Body of pancreas (tissue), 4 donors: ENCODE results near the gene AKR1C1. TPM values are rescaled to one million over a fixed set of nuclear protein-coding genes. Genes with fewer than 3 reads are reported as not detected.
A peak's percentile ranks its signal among the peaks of the same experiment; 100 is the strongest.
"Not testable (repeated sequence)": the region's sequence is repeated elsewhere in the genome, so short reads cannot be mapped to it uniquely, and the experiment has no call there.

Experiments
- ATAC-seq: fragments of 150-250 bp; one replicate; pipeline ENCODE4 v1.9.1; 2016
- DNase-seq, 4 donors: peaks; one replicate each; pipeline ENCODE4 v3.0.0-alpha.2; 2019
- H3K27ac ChIP-seq, 4 donors: fragments of 200-600 bp; sonication (generic); 1 replicate in 3 of 4; 2 replicates in 1 of 4; pipeline versions ENCODE4 v1.5.1 to v1.6.1; 2016 to 2019; ENCODE audit warnings: mild to moderate bottlenecking in 1 of 4, mixed read lengths in 1 of 4, moderate library complexity in 1 of 4
- H3K27me3 ChIP-seq, 2 donors: fragments of 200-600 bp; sonication (generic); one replicate each; pipeline ENCODE4 v1.6.0; 2016; ENCODE audit warnings: mild to moderate bottlenecking in 1 of 2
- H3K36me3 ChIP-seq, 2 donors: fragments of 200-600 bp; sonication (generic); replicated peaks in 1 of 2; 2 replicates each; pipeline ENCODE4 v1.5.1; 2016; ENCODE audit warnings: low read depth in 2 of 2; ENCODE audit not compliant: insufficient read depth in 1 of 2
- H3K4me1 ChIP-seq: fragments of 200-600 bp; sonication (generic); one replicate; pipeline ENCODE4 v1.6.0; 2016
- H3K4me3 ChIP-seq, 2 donors: fragments of 200-600 bp; sonication (generic); 1 replicate in 1 of 2; 2 replicates in 1 of 2; pipeline ENCODE4 v1.5.1; 2016 to 2019
- H3K9me3 ChIP-seq, 3 donors: fragments of 200-600 bp; sonication (generic); 1 replicate in 2 of 3; 2 replicates in 1 of 3; pipeline ENCODE4 v1.5.1; 2016
- POLR2A ChIP-seq, 3 donors: fragments of 450-650 bp; IDR thresholded peaks; one replicate each; pipeline ENCODE4 v1.6.1; 2016; ENCODE audit warnings: antibody characterized with exemption in 3 of 3, mild to moderate bottlenecking in 2 of 3
- WGBS, 2 donors: methylation state at CpG; one replicate each; pipeline ENCODE4 v1.1.5; 2017; 5-methylcytosine and 5-hydroxymethylcytosine counted together
- intact Hi-C: fragments of 100-400 bp; cut with DNase I; formaldehyde crosslinking; loops from one replicate; pipeline ENCODE4 v1.15.1; 2023
- total RNA-seq, 2 donors: library from RNA; depleted of rRNA; stranded (reverse); fragments of >200 nt; gene quantifications; one replicate each; pipeline ENCODE4 v1.1.0, GENCODE V29; 2016
- TF ChIP-seq, protein P1 (sequence below), 7 experiments: fragments of 450-650 bp in 4 of 7; fragments of 200-600 bp in 3 of 7; sonication (generic) in 3 of 7; IDR thresholded peaks; one replicate each; pipeline ENCODE4 v1.5.1; 2016 to 2019; ENCODE audit warnings: antibody characterized with exemption in 7 of 7

The AKR1C1 gene
- total RNA-seq, 2 donors from 2014 or later: 18.9 to 49.4 TPM

DNA sequence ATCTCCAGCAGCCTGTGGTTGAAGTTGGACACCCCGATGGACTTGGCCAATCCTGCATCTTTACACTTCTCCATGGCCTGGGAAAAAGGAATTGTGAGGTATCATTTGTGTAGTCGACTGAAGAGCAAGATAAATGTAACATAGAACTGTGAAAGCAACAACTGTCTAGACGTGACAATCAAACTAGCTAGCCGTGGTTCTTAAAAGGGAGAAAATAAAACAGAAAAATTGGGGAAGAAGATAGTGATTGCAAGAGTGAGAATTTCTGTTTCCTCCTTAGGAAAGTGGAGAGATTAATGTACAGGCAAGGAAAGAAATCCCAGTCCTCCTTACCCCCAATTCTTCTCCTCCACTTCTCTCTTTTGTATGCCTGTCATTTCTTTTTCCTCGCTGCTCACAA, 35.5 kb downstream of the AKR1C1 start:
- H3K36me3 ChIP-seq: no peaks in the 10 kb centered on the region
- H3K4me3 ChIP-seq: no peak overlapping the region
- WGBS, 2 donors: 84 to 87% methylated on average over 5 of the region's 5 CpGs
- no peak for ATAC-seq
- intact Hi-C loops: no loop called here
- H3K27me3 ChIP-seq: no peaks in the 10 kb centered on the region
- no peaks in the 10 kb centered on the region for H3K9me3 ChIP-seq
- no peak for DNase-seq
- no peak overlapping the region for H3K27ac ChIP-seq
- no peaks in the 10 kb centered on the region for H3K4me1 ChIP-seq
- no peak for TF ChIP-seq POLR2A (IDR thresholded peaks at IDR 0.05)
- TF ChIP-seq, protein P1, sequence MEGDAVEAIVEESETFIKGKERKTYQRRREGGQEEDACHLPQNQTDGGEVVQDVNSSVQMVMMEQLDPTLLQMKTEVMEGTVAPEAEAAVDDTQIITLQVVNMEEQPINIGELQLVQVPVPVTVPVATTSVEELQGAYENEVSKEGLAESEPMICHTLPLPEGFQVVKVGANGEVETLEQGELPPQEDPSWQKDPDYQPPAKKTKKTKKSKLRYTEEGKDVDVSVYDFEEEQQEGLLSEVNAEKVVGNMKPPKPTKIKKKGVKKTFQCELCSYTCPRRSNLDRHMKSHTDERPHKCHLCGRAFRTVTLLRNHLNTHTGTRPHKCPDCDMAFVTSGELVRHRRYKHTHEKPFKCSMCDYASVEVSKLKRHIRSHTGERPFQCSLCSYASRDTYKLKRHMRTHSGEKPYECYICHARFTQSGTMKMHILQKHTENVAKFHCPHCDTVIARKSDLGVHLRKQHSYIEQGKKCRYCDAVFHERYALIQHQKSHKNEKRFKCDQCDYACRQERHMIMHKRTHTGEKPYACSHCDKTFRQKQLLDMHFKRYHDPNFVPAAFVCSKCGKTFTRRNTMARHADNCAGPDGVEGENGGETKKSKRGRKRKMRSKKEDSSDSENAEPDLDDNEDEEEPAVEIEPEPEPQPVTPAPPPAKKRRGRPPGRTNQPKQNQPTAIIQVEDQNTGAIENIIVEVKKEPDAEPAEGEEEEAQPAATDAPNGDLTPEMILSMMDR (IDR thresholded peaks at IDR 0.05): no peak

DNA sequence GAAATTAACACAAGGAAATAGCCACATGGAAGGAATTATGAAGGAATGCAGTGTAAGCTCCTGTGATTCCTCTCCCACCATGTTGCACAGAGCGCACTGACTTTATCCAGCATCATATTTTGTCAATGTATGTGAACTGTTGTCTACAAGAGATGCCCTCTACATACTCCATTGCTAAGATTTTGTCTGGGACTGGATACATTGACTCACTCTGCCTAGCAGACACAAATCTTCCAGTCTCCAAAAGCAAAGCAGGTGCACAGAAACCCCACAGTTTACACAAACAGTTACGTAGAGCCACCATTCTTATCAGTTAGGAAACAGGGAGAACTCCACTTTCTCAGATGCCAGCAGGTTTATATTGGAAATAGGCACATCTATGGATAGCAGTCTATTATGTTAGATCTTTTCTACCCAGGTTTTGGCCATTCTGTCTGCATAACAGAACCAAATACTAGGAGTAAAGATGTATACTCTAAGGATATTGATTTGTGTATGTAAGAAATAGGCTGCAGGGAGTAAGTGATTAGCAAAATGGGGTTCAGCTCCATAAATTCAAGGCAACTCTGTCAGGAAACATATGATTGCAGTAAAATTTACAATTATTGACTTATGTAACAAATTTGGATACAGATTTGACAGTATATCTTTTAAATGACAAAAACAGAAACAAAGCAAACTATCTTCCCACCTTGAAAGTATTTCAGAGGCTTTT, 39.0 kb downstream of the AKR1C1 start:
- intact Hi-C loops: no loop called here
- no peak for DNase-seq
- Histone ChIP-seq H3K4me3 (no peak overlapping the region), H3K27me3 (no peaks in the 10 kb centered on the region), H3K36me3 (no peaks in the 10 kb centered on the region), H3K4me1 (no peaks in the 10 kb centered on the region), H3K27ac (no peak overlapping the region), H3K9me3 (no peaks in the 10 kb centered on the region)
- 74 to 85% methylated on average over 2 of the region's 2 CpGs for WGBS, 2 donors
- ATAC-seq: no peak
- TF ChIP-seq, protein P1 (IDR thresholded peaks at IDR 0.05): no peak
- no peak for TF ChIP-seq POLR2A (IDR thresholded peaks at IDR 0.05)

DNA sequence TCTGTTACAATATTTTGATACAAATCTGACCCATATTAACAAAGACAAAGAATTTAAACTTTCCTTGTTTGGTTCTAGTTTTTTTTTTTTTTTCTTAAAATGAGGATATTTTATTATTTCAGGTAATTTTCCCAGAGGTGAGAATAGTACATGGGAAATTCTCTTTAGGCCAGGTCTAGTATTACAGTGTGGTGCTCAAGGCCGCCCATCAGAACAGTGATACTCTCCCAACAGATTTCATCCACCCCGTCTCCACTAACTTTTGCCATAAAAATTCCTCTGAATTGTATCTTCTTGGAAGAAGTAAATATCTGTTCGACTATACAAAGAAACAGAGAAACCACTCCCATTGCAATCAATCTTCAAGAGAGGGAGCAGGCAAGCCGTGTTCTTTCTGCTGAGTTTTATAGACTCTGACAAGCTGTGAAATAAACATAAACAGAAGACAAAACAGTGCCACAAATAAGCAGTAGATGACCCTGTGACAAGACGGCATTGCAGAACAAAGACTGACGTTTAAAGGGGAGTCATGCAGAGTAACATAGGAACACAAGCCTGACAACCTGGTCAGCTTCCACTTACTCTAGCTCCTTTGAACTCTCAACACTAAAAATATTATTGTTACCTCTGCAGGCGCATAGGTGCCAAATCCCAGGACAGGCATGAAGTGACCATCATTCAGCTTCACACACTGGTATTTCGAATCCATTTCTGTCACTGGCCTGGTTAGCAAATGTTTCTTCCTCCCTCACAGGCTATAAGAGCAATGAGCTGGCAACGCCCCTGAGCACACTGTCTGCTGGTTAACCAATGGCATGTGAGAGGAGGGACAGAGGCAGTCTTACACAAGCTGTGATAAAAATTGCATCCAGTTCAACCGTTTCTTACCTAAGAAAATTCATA, 40.2 kb downstream of the AKR1C1 start, which contains the start of gene AKR1C2:
Gene AKR1C2, minus strand, starts transcription at position 731 of the 903 bp plus-strand sequence. Its CDS starts 22 bp downstream, at position 709.
- H3K36me3 ChIP-seq, H3K9me3 ChIP-seq, intact Hi-C loops, H3K27me3 ChIP-seq, DNase-seq, H3K4me1 ChIP-seq, H3K4me3 ChIP-seq: not testable (repeated sequence)
- WGBS, 2 donors: 42 to 49% methylated on average over 8 to 10 of the region's 10 CpGs
- peak; percentile 87 for ATAC-seq
- H3K27ac ChIP-seq: peak within 1 kb of the TSS in 1 of 4 donors; percentile 15
- peak in 1 of 3 donors; percentile 17 for TF ChIP-seq POLR2A (IDR thresholded peaks at IDR 0.05)

DNA sequence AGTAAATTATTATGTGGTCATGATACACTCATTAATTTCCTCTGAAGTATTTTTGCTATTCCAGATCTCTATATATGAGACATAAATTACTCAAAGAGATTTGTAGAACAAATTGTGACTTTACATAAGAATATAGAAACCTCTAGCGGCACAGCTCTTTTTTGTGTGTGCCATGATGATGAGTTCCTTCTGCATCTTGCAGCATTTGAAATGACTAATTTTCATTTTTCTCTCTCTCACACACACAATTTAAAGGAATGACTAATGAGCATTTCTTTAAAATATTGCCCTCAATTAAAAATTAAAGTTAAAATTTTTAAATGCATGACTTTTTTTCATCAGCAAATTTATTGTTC, 40.8 kb downstream of the AKR1C1 start:
- H3K4me3 ChIP-seq, DNase-seq, H3K36me3 ChIP-seq, intact Hi-C loops, ATAC-seq, H3K9me3 ChIP-seq, H3K27me3 ChIP-seq, H3K27ac ChIP-seq, H3K4me1 ChIP-seq: not testable (repeated sequence)
- 0% methylated on average over 1 of the region's 1 CpG for WGBS, 2 donors

DNA sequence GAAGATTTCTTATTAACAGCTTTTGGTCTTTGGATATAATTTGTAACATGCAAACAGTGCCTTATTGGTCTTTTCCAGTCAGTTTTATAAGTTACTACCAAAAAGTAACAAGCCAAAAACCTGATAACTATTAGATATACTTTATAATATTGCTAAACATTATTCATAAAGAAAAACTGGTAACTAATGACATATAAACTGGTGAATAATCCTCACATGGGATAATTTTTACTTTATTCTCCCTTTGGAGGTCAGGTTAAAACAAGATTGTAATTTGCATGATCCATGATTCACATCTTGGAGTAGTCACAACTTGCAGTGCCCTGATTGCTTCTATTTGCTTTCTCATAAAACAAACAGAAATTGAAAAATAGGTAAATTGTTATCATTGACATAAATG, 41.3 kb downstream of the AKR1C1 start:
- ATAC-seq, H3K27me3 ChIP-seq, H3K36me3 ChIP-seq, intact Hi-C loops, H3K4me1 ChIP-seq, H3K9me3 ChIP-seq, DNase-seq, H3K27ac ChIP-seq, H3K4me3 ChIP-seq: not testable (repeated sequence)

DNA sequence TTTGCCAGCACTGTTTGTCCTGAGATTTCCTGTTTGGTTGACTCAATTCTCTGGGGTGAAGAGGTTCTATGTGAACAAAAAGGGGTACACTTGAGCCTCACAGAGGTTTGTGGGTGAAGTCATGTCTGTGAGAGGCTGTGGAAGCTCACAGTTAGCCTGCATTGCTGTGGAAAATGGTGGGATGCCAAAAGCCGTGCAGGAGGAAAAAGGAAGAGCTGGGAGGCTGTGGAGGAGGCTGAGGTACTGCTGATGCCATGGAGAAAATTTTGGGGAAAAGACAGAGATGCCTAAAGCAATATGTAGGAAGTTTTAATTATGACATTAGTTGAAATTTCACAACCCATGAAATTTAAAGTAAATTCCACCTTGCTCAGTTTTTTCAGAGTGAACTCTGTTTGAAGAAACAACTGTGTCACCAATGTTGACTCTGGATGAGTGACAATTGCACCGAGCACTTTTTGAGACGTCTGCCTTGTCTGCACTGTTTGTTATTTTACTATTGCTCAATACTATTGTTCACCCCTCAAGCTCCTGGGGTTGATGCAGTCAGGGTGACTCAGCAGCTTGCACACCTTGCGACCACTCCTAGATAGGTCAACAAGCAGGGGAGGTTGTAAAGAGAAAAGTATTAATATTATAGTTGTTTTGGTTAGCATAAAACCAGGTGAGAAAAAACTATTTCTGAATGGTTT, 45.8 kb downstream of the AKR1C1 start:
- WGBS, 2 donors: 43% methylated on average over 4 of the region's 4 CpGs
- H3K4me3 ChIP-seq, H3K4me1 ChIP-seq, intact Hi-C loops, H3K27ac ChIP-seq, H3K36me3 ChIP-seq, H3K9me3 ChIP-seq, H3K27me3 ChIP-seq: not testable (repeated sequence)
- peak; percentile 85 for ATAC-seq
- peak in 3 of 4 donors; percentile 46 to 62 (median 59) for DNase-seq

DNA sequence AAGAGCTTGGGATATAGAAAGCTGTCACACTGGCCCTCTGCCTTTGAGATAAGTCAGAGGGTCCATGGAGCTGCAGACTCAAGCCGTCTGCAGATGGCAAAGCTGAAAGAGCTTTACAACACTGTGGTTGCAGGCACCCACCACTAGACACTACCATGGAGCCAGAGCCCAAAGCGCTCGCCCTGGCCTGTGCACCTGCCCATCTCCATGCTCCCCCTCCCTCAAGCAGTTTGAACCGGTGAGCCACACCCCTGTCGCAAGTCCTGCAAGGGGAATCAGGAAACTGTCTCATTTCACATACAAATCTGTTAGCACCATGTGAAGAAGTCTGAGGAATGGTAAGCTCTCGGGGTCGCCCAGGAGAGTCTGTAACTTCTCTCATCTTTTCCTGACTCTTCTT, 46.8 kb downstream of the AKR1C1 start:
- H3K27ac ChIP-seq, intact Hi-C loops, H3K36me3 ChIP-seq, H3K4me3 ChIP-seq, DNase-seq, H3K27me3 ChIP-seq, H3K9me3 ChIP-seq, ATAC-seq, H3K4me1 ChIP-seq: not testable (repeated sequence)
- 73 to 92% methylated on average over 2 to 4 of the region's 7 CpGs for WGBS, 2 donors

DNA sequence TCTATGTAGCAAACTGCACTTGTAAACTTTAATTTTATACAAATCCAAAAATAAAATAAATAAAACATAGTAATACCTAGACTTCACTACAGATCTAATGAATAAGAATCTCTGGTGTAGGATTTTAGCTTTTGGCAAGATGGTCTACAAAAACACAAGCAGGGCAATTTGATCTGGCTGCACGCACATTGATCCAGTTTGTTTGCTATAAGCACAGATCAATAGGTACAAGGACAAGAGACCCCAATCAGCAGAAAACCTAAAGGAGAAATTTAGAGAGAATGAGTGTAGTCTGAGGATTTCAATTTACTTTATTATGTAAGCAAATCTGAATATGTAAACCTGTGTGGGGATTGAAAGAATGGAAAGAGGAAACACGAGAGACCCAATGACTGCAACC, 48.2 kb downstream of the AKR1C1 start:
- ATAC-seq, H3K9me3 ChIP-seq, H3K4me1 ChIP-seq, intact Hi-C loops, H3K4me3 ChIP-seq, H3K36me3 ChIP-seq, H3K27me3 ChIP-seq, DNase-seq, H3K27ac ChIP-seq: not testable (repeated sequence)
- 92 to 98% methylated on average over 2 of the region's 2 CpGs for WGBS, 2 donors
